ENCODE results near the gene HOXD11. TPM values are rescaled to one million over a fixed set of nuclear protein-coding genes. Genes with fewer than 3 reads are reported as not detected.

HOXD11 gene
- total RNA-seq, 2 donors from 2014 or later = 0.25 to 1.6 TPM

DNA sequence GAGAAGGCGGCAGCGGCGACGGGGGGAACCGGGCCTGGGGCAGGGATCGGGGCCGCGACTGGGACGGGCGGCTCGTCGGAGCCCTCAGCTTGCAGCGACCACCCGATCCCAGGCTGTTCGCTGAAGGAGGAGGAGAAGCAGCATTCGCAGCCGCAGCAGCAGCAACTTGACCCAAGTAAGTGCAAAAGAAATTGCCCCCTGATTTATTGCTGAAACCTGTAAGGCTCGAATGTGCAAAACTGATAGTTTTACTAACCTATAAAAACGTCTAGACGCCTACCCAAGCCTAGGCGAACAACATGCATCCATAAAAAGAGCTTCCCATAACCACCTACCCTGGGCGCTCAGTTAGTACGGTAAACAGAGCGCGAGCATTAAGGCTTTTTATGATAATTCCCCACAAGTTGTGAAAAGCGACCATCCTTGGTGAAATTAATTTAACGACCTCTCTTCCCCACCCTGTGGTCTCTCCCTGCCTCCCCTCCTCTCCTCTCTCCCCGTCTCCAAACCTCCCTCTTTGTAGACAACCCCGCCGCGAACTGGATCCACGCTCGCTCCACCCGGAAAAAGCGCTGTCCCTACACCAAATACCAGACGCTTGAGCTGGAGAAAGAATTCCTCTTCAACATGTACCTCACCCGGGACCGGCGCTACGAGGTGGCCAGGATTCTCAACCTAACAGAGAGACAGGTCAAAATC, 16.5 kb downstream of the HOXD11 start:
- Histone ChIP-seq H3K9me3 (no peaks in the 10 kb centered on the region), H3K4me3 (peak overlapping the region; percentile 57), H3K9ac (ENCODE audit: low read depth in 2 of 2, low read length in 2 of 2) (peak overlapping the region; percentile 44 to 70), H3K4me1 (no peaks in the 10 kb centered on the region), H3K27ac (no peak overlapping the region), H3K27me3 (peaks cover 69% of the 10 kb centered on the region), H3K36me3 (no peaks in the 10 kb centered on the region)
- intact Hi-C loops (cut with DNase I) = loop anchor here (10.0 kb wide), 2 partner anchors 691 to 1021 kb away; no protein-coding TSS in a partner anchor
- TF ChIP-seq CTCF (IDR thresholded peaks at IDR 0.05) = no peak
- no peak for DNase-seq

DNA sequence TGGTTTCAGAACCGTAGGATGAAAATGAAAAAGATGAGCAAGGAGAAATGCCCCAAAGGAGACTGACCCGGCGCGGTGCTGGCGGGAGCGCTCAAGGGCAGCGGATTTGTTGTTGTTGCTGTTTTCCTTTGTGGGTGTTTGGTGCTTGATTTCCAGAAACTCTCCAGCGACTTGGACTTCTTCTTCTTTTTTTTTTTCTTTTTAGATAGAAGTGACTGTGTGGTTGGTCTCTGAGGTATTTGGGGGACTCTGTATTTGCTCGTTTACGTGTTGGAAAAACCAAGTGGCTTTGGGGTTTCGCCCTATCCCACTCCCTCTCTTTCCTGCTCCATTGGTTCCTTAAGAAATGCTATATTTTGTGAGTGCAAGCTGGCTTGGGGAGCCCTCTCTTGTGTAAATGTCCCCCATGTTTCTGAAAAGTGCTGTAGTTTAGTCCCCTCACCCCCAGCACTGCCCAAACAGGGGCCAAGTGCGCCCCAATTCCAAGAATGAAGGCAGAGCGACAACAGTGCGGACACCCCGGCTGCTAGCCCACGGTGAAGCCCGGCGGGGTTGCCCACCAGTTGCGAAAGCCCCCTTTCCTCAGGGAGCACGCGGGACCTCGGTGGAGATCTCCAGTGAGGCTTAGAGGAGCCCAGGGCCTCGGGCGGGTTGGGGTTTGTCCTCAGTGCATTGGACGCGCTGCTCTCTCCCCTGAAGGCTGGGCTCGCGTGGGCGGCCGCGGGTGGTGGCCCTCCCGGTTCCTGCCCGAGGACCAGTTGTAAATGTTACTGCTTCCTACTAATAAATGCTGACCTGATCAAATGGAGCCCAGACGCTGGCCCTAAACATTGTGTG, 17.2 kb downstream of the HOXD11 start:
- no peak for TF ChIP-seq CTCF (IDR thresholded peaks at IDR 0.05)
- no peaks in the 10 kb centered on the region for H3K9me3 ChIP-seq
- intact Hi-C loops (cut with DNase I) = loop anchor here (10.0 kb wide), 2 partner anchors 690 to 1020 kb away; no protein-coding TSS in a partner anchor
- no peak overlapping the region for H3K4me3 ChIP-seq
- H3K36me3 ChIP-seq = no peaks in the 10 kb centered on the region
- H3K9ac ChIP-seq (ENCODE audit: low read depth in 2 of 2, low read length in 2 of 2) = peak overlapping the region in 1 of 2 donors; percentile 60
- peaks cover 75% of the 10 kb centered on the region for H3K27me3 ChIP-seq
- H3K4me1 ChIP-seq = no peaks in the 10 kb centered on the region
- no peak for DNase-seq
- no peak overlapping the region for H3K27ac ChIP-seq

DNA sequence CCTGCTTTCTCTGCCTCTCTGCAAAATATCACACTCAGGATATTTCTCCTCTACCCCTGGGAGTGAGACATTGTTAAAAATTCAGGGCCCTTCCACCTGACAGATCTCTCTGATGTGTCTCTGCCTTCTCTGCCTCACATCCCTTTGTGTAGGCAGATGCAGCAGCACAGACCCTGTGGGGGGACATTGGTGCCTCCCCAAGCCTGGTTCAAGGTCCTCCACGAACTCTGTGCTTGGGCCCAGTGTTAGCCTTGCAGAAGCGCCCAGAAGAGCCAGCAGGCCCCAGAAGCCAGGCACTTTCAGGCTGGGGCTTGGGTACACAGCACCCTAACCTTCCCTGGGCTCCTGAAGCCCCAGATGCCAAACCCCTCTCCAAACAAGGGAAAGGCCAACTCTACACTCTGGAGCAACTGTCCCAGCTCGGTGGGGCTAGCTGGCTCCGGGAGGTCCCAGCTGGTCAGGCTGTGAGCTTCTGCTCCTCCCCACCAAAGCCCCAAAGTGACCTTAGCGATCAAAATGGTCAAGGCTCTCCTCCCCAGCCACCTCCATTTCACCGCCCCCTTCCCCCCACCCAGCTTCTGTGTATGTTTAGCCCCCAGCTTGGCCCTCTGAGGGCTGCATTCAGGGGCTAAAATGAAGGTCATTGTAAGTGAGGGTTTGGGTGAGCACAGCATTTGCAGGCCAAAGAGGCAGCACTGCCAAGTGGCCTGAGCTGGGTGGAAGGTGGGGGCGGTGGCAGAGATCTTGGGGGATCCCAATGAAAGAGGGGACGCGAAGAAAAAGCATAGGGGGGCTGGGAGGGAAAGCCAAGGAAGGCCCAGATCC, 18.1 kb downstream of the HOXD11 start:
- TF ChIP-seq CTCF (IDR thresholded peaks at IDR 0.05) = no peak
- H3K27ac ChIP-seq = no peak overlapping the region
- H3K36me3 ChIP-seq = no peaks in the 10 kb centered on the region
- no peaks in the 10 kb centered on the region for H3K4me1 ChIP-seq
- no peak overlapping the region for H3K9ac ChIP-seq (ENCODE audit: low read depth in 2 of 2, low read length in 2 of 2)
- H3K9me3 ChIP-seq = no peaks in the 10 kb centered on the region
- DNase-seq = no peak
- peaks cover 75% of the 10 kb centered on the region for H3K27me3 ChIP-seq
- intact Hi-C loops (cut with DNase I) = loop anchor here (5.0 to 10.0 kb wide), 3 partner anchors 512 to 1020 kb away; no protein-coding TSS in a partner anchor
- H3K4me3 ChIP-seq = no peak overlapping the region

- H3K36me3 ChIP-seq = no peaks in the 10 kb centered on the region
- TF ChIP-seq CTCF (IDR thresholded peaks at IDR 0.05) = no peak
- H3K9me3 ChIP-seq = no peaks in the 10 kb centered on the region
- DNase-seq = no peak
- H3K4me1 ChIP-seq = no peaks in the 10 kb centered on the region
- no peak overlapping the region for H3K27ac ChIP-seq
- no peak overlapping the region for H3K4me3 ChIP-seq
- intact Hi-C loops (cut with DNase I) = loop anchor here (5.0 to 10.0 kb wide), 3 partner anchors 512 to 1019 kb away; no protein-coding TSS in a partner anchor
- no peak overlapping the region for H3K9ac ChIP-seq (ENCODE audit: low read depth in 2 of 2, low read length in 2 of 2)
- H3K27me3 ChIP-seq = peaks cover 74% of the 10 kb centered on the region
Observed at GRCh38 chr2:176125772-176126054, 18.6 kb downstream of the HOXD11 start.

Measured in colonic mucosa (tissue), 4 donors.